GM04503 (cell line): ENCODE data around the gene CERCAM.
A peak's percentile ranks its signal among the peaks of the same experiment; 100 is the strongest.

Experiments used
- DNase-seq: peaks from one replicate; pipeline ENCODE4 v3.0.0-alpha.2; 2012; ENCODE audit warnings: low read depth

CERCAM gene

GRCh38 chr9:128456613-128457061 lies 36.0 kb downstream of the CERCAM start:
- peak; percentile 37 for DNase-seq

- no peak for DNase-seq
Observed at GRCh38 chr9:128457207-128457606, 36.5 kb downstream of the CERCAM start.

- DNase-seq = no peak
Observed at GRCh38 chr9:128459011-128459410, 38.4 kb downstream of the CERCAM start.

- no peak for DNase-seq
Observed at GRCh38 chr9:128469070-128469469, 48.4 kb downstream of the CERCAM start.

GRCh38 chr9:128470560-128470959 lies 49.9 kb downstream of the CERCAM start:
- DNase-seq = peak; percentile 50

GRCh38 chr9:128473104-128473503 lies 52.4 kb downstream of the CERCAM start:
- DNase-seq = no peak

- DNase-seq = no peak
Observed at GRCh38 chr9:128475867-128476266, 55.2 kb downstream of the CERCAM start.

- DNase-seq = no peak
Observed at GRCh38 chr9:128479262-128479661, 58.6 kb downstream of the CERCAM start.

- DNase-seq = no peak
Observed at GRCh38 chr9:128481561-128481960, 60.9 kb downstream of the CERCAM start.

- DNase-seq = no peak
Observed at GRCh38 chr9:128482186-128482585, 61.5 kb downstream of the CERCAM start.

- no peak for DNase-seq
Observed at GRCh38 chr9:128484686-128485413, 64.2 kb downstream of the CERCAM start.

- no peak for DNase-seq
Observed at GRCh38 chr9:128485414-128485855, 64.8 kb downstream of the CERCAM start.

GRCh38 chr9:128486201-128486600 lies 65.5 kb downstream of the CERCAM start:
- DNase-seq = no peak
